Measurements from ENCODE around the gene CDH8.
"Not testable (repeated sequence)": the region's sequence is repeated elsewhere in the genome, so short reads cannot be mapped to it uniquely, and the experiment has no call there.

Gene CDH8

GRCh38 chr16:61836804-61837393, 199.3 kb downstream of the CDH8 start:
- no peak for ATAC-seq

- no peak for ATAC-seq
Observed at GRCh38 chr16:61834082-61834481, 202.2 kb downstream of the CDH8 start.

DNA sequence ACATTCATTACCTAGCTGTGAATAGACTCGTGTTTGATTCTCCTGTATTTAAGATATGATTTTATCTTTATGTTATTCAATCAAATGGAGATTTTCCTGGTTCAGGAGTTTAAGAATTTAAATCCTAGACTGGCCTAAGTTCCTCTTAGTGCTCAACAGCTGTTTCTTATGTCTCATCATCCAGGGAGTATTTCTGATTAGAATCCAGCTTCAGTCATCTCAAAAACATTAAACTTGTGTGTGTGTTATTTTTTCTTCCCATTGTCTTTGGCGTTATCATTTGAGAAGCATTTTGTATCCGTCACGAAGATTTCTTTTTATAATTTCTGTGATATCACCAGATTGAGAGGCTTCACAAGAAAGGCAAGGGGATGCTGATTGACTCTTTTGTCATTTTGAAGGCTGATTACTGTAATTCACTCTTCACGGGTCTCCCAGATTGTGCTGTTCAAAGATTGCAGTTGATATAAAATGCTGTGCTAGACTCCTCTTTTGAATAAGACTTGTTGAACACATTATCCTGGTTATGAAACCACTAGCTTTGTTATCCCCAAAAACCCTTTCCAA, 204.8 kb downstream of the CDH8 start:
- ATAC-seq, result no peak

GRCh38 chr16:61829631-61830030, 206.6 kb downstream of the CDH8 start:
- ATAC-seq, result no peak

DNA sequence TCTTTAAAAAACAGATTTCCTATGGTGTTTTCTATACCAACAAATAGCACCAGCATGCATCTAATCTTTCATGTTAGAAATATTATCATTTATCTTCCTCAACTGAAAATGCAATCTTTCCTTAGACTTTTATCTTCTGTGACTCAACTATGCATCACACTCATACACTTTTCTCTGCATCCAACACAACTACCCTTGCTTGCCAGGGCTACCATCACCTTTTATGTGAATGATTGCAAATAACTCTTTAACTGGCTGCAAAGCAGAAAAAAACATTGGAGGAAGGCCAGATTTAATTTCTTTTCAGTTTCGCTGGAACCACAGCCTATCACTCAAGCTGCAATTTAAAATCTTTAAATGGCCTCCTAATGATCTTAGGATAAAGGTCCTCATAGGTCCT, 212.9 kb downstream of the CDH8 start:
- no peak for ATAC-seq

DNA sequence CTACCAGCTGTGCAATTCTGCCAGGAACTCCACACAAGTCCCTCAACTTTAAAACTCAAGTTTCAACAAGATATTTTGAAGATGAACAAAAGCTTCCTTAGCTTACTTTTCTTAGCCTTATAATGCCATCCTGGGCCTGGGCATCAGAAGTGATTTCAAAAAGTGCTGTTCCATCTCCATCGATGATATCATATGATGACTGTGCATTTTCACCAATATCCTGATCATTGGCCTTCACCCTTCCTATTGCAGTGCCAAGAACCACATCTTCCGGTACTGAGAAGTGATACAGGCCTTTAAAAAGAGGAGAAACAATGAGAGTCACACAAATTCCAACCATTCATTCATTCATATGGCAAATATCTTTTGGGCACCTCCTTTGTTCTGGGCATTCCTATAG, 215.4 kb downstream of the CDH8 start:
- no peak for ATAC-seq

GRCh38 chr16:61820398-61820797, 215.8 kb downstream of the CDH8 start:
- ATAC-seq, result no peak

DNA sequence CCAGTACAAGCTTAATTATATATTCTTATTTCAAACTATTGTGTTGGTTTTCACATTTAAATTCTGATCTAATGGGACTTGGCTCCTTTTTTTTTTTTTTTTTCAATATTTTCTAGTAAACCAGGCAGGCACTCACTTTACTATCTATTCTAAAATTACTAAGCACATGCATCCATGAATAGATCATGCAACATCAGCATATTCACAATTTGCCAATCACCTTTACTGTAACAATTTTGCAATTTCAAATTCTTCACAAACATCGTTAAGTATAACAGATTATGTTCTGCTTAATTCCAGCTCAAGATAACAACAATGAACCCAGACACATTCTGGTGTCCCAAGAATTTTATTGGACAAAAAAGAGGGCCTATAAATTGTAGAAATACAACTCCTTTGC, 217.4 kb downstream of the CDH8 start:
- no peak for ATAC-seq

DNA sequence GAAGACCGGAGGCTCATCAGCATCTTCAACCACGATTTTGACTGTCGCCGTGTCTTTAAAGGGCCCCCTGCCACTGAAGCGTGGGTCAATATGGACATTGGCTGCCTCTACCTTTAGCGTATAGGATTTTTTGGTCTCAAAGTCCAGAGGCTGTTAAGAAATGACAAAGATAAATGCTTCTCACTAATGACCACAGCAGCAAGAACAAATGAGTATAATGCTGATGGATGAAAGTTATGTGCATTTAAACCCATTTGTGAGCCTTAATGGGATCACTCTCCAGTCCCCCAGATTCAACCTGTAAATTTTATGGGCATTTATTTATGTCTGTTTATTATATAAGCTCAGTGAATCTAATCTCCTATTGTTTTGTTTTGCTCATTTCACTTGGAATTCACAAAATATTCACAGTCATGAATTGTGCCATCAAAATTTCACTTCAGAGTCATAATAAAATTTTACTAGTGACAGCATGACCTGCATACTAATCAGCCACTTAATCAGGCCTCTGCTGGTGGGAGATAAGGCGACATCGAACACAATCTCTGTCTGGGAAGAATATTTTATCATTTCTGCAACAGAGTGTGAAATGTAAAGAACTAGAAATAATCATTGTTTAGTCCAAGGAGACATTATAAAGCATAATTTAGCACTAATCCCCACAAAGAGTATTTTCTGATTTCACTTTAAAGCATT, 218.5 kb downstream of the CDH8 start:
- no peak for ATAC-seq

DNA sequence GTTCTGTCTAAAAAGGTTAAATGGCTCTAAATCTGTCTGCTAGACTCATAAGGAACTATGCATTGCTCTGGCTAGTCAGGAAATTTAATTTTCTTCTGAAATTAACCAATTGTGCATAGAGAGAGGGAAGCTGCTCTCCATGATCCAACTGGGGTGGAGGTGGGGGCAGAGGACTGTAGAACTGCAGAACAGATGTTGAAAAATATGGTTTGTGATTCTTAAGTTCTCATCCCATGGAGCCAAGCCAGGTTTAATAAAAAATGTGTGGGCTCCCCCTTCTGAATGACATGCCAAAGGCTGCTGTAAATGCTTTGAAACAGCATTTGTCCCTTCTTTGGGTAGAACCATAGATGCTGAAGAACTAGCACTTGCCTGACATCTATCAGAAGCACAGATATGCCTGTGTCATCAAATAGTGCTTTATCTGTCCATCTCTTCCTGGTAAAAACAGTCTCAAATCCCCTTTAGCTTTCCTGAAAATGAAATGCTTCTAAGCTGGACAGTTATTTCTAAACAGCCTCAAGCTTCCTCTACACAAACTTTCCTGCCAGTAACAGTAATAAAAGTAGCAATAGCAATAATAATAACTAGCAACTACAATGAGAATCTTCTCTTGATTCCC, 221.4 kb downstream of the CDH8 start:
- ATAC-seq, result no peak

DNA sequence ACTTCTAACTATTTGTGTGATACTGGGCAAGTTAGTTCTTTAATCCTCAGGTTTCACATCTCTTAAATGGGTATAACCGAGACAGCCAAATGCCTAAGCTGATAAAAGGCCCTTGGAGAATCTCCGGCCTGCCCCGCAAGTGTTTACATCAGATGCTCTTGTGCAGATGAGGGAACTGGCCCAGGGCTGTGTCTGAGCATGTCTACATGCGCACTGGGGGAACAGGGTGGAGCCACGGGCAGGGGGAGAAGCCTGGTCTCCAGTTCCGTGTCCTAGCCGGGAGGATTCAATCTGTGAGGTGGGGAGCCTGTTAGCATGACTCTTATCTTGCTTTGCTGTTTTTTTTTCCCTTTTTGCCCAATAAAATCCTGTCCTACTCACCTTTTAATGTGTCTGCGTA, 222.9 kb downstream of the CDH8 start:
- no peak for ATAC-seq

GRCh38 chr16:61812251-61812650, 224.0 kb downstream of the CDH8 start:
- ATAC-seq, result no peak

- ATAC-seq, result no peak
Observed at GRCh38 chr16:61807551-61807950, 228.7 kb downstream of the CDH8 start.

GRCh38 chr16:61801217-61801616, 235.0 kb downstream of the CDH8 start:
- ATAC-seq, result not testable (repeated sequence)

DNA sequence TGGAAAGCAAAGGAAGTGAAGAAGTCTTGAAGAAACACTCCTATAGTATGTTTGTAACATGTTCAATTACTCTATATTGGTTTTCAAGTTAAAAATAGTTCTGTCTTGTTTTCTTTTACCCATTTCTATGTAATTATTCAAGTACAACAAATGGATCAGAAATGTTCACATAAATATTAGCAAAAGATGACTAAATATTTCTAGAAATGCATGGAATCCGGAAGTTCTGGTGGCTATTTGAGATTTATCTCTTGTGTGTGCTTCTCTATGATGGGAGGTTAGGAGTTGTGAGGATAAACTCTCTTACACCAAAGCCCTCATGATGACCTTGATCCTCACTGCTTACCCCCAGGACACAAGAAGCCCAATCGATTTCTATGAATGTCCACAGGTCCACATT, 237.5 kb downstream of the CDH8 start:
- no peak for ATAC-seq

DNA sequence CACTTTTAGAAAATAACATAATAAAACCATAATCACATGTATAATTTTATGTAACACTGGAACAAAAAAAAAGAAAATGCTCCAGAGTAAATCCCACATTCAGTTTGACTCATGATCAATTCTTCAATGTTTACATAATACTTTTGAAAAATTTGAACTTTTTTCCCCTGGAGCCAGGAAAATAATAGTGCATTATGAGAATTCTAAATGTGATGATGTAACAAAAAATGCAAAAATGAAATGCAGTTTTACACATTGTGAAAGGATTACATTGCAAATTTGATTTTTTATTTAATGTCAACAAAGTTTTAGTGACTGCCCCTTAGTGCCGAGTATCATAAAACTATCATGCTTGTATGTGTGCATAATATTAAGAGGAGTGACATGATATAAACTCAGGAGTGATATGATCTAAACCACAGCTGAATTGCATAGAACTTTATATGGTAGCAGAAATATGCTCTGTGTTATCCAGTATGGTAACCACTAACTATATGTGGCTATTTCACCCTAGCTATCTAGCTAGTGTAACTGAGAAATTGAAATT, 238.2 kb downstream of the CDH8 start:
- ATAC-seq, result no peak

DNA sequence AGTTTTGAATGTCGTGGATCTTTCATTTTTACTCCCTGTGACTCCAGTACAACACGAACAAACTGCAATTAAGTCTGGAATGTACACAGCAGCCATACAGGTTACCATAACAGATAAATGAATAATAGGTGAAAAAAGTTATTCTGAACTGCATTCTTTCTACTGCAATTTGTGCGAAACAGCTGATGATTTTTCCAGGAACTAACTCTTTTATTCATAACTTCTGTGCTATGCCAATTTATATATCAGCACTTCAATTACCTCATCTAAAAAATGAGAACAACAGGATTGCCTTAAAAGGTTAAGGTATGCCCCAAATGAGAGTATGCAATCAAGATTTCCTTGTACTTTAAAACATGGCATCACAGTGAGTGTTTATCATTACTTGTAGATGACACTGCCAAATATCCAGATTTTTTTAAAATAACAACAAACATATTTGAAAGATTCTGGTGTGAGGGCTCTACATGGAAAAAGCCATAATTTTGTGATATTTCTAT, 238.9 kb downstream of the CDH8 start:
- ATAC-seq, result no peak

DNA sequence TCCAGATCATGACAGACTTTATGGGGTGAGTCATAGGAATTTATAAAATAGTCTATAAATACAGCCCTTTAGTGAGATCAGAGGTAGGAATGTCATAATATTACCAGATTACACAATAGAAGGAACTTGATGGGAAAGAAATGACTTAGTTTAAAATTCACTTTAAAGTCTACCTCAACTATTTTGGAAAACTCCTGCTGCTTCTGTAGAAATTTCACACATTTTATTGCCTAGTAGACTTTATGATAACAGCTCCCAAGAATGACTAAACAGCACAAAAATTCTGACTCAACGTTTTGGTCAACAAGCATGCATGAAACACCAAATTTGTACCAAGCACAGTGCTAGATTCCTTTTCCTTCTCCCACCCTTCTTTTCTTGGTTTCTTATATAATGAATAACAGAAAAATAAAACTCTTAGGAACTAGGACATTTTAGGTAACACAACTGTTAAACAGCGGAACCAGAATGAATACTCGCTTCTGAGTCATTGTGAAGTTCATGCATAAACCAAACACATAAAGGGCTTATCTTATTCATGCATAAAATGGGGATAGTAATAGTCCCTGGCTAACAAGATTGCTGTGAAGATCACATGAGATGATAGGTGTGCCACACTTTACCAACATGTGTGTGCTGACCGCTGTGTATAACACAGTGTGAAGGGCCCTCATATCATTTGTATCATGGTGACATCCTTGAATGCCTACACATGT, 243.9 kb downstream of the CDH8 start:
- ATAC-seq, result no peak

- ATAC-seq, result no peak
Observed at GRCh38 chr16:61791464-61791863, 244.8 kb downstream of the CDH8 start.

DNA sequence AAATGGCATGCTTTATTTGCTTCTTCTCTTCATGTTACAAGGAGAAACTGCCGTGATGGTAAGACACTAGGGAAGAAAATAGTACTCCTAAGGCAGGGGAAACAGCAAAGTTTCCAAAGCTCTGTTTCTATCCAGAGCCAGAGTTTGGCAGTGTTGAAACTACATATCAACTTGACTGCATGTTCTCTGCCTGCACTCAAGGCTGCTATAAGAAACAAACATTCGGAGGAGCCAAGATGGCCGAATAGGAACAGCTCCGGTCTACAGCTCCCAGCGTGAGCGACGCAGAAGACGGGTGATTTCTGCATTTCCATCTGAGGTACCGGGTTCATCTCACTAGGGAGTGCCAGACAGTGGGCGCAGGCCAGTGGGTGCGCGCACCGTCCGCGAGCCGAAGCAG, 254.4 kb downstream of the CDH8 start:
- ATAC-seq, result not testable (repeated sequence)

DNA sequence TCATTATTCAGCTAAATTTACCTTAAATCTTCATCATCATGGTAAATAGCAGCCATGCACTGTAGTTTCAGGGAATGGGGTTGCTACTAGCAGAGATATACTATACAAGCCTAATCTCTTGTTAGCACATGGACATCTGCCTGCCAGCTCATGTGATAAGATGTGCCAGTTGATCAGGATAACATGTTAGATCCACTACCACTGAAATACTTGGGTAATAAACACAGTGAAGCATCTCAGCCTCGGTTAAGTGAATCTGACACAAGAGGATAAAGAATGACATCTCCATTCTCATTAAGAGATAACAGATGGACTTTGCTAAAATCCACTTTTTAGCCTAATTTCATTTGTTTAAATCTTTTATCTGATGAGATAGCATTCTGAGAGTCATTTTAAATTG, 256.1 kb downstream of the CDH8 start:
- ATAC-seq, result no peak

DNA sequence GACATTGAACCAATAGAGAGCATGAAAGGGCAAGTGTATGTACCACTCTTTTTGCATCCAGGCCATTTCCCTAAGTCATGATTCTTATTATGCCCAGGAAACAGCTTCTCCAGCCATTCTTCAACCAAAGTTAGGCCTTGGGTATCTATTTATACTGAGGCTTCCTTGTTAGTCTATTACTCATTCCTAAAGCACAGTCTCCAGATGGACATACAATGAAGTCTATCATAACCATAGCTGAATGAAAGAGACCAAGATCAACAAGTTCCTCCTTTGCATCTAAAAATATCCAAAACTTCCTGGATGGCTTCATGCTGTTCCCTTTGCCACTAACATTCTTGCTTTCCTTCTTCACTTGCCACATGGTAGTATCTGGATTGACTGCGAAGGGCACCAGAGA, 265.9 kb downstream of the CDH8 start:
- ATAC-seq, result no peak

DNA sequence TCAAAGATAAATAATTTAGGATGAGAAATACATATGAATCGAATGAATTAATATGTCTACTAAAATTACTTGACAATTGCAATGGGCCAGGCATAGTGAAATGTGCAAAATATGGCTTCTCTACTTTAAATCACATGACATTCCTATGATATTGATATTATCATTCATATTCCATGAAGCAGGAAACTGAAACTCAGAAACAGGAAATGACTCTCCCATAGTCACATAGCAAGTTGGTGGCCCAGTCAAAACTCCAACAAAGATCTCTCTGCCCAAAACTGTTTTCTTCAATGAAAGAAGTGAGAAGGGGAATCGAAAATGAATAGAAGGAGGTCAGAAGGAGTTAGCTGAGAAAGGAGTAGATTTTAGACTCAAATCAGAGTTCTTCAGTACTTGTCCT, 272.2 kb downstream of the CDH8 start:
- no peak for ATAC-seq
